ENCODE data around the gene CTRB1.
"Not testable (repeated sequence)": the region's sequence is repeated elsewhere in the genome, so short reads cannot be mapped to it uniquely, and the experiment has no call there.

- TF ChIP-seq CTCF, POLR2A (IDR thresholded peaks at IDR 0.05): not testable (repeated sequence)
Measured at GRCh38 chr16:75205438-75205837, 13.3 kb upstream of the CTRB1 start.

All from thyroid gland (tissue), 4 donors.